Osteoblast (primary cell): ENCODE results near the gene CBX1. TPM values are rescaled to one million over a fixed set of nuclear protein-coding genes. Genes with fewer than 3 reads are reported as not detected.
A peak's percentile ranks its signal among the peaks of the same experiment; 100 is the strongest.

Source experiments
- DNase-seq: peaks from one replicate; pipeline ENCODE4 v3.0.0; 2011; ENCODE audit warnings: low spot score, mixed read lengths; ENCODE audit not compliant: insufficient read length; ENCODE audit errors: missing footprints
- H2AFZ ChIP-seq: 2 replicates; pipeline ENCODE4 v1.6.0; 2011; ENCODE audit warnings: mild to moderate bottlenecking, low read length
- H3K27ac ChIP-seq: 2 replicates; pipeline ENCODE4 v1.5.1; 2011; ENCODE audit warnings: mild to moderate bottlenecking, low read depth, low read length, moderate library complexity
- H3K27me3 ChIP-seq: 2 replicates; pipeline ENCODE4 v1.6.0; 2012; ENCODE audit warnings: mild to moderate bottlenecking, control low read depth, inconsistent platforms, low read length, moderate library complexity; ENCODE audit not compliant: insufficient read depth
- H3K36me3 ChIP-seq: 2 replicates; pipeline ENCODE4 v1.5.1; 2011; ENCODE audit warnings: mild to moderate bottlenecking, low read length, control low read depth, moderate library complexity; ENCODE audit not compliant: insufficient read depth
- H3K4me1 ChIP-seq: 2 replicates; pipeline ENCODE4 v1.5.1; 2011; ENCODE audit warnings: mild to moderate bottlenecking, low read length, control low read depth, moderate library complexity; ENCODE audit not compliant: insufficient read depth
- H3K4me2 ChIP-seq: 2 replicates; pipeline ENCODE4 v1.6.0; 2011; ENCODE audit warnings: mild to moderate bottlenecking, low read length; ENCODE audit not compliant: insufficient read depth
- H3K4me3 ChIP-seq: fragments of 200-600 bp; sonication (generic); 3 replicates; pipeline ENCODE4 v1.5.1; 2012; ENCODE audit warnings: mild to moderate bottlenecking, low read length, inconsistent platforms; ENCODE audit not compliant: insufficient read depth
- H3K79me2 ChIP-seq: 2 replicates; pipeline ENCODE4 v1.6.0; 2012; ENCODE audit warnings: mild to moderate bottlenecking, low read length, control low read depth, inconsistent platforms; ENCODE audit not compliant: insufficient read depth
- H3K9me3 ChIP-seq: 2 replicates; pipeline ENCODE4 v1.5.1; 2011; ENCODE audit warnings: low read depth, low read length, control low read depth
- H4K20me1 ChIP-seq: 2 replicates; pipeline ENCODE4 v1.6.0; 2012; ENCODE audit warnings: mild to moderate bottlenecking, low read length, control low read depth; ENCODE audit not compliant: insufficient read depth
- CTCF ChIP-seq: IDR thresholded peaks from 2 replicates; pipeline ENCODE4 v1.5.1; 2011; ENCODE audit warnings: mild to moderate bottlenecking, low read depth, low read length, moderate library complexity; ENCODE audit errors: extremely low read depth
- total RNA-seq: library from RNA; depleted of rRNA; stranded (reverse); fragments of >200 nt; gene quantifications from 2 replicates; pipeline ENCODE4 v1.2.3, GENCODE V29; 2012

CBX1 gene
- total RNA-seq, 1 donor = 30.0 TPM

- no peak for TF ChIP-seq CTCF
- no peak overlapping the region for H3K4me3 ChIP-seq
- no peaks in the 10 kb centered on the region for H3K27me3 ChIP-seq
- no peaks in the 10 kb centered on the region for H4K20me1 ChIP-seq
- no peak overlapping the region for H2AFZ ChIP-seq
- no peaks in the 10 kb centered on the region for H3K36me3 ChIP-seq
- H3K4me1 ChIP-seq = peaks cover 40% of the 10 kb centered on the region
- no peak for DNase-seq
- peaks cover 27% of the 10 kb centered on the region for H3K79me2 ChIP-seq
- peak overlapping the region; percentile 82 for H3K27ac ChIP-seq
- H3K4me2 ChIP-seq = peak overlapping the region; percentile 45
- H3K9me3 ChIP-seq = no peaks in the 10 kb centered on the region
Observed at GRCh38 chr17:48044851-48045250, 56.4 kb downstream of the CBX1 start.

- no peak overlapping the region for H3K27ac ChIP-seq
- peaks cover 19% of the 10 kb centered on the region for H3K79me2 ChIP-seq
- H4K20me1 ChIP-seq = no peaks in the 10 kb centered on the region
- H3K27me3 ChIP-seq = no peaks in the 10 kb centered on the region
- no peaks in the 10 kb centered on the region for H3K36me3 ChIP-seq
- no peak for TF ChIP-seq CTCF
- H3K9me3 ChIP-seq = no peaks in the 10 kb centered on the region
- no peak overlapping the region for H3K4me3 ChIP-seq
- no peak for DNase-seq
- no peak overlapping the region for H2AFZ ChIP-seq
- H3K4me2 ChIP-seq = no peak overlapping the region
- peaks cover 35% of the 10 kb centered on the region for H3K4me1 ChIP-seq
Observed at GRCh38 chr17:48043176-48043575, 58.1 kb downstream of the CBX1 start.

GRCh38 chr17:48038687-48039086 is 62.6 kb downstream of the CBX1 start:
- Histone ChIP-seq H3K4me3 (no peak overlapping the region), H3K79me2 (peaks cover 20% of the 10 kb centered on the region), H3K9me3 (no peaks in the 10 kb centered on the region), H3K27me3 (no peaks in the 10 kb centered on the region), H3K4me1 (peaks cover 22% of the 10 kb centered on the region), H4K20me1 (peaks cover 5% of the 10 kb centered on the region), H2AFZ (no peak overlapping the region), H3K4me2 (no peak overlapping the region), H3K36me3 (peaks cover 7% of the 10 kb centered on the region), H3K27ac (no peak overlapping the region)
- no peak for TF ChIP-seq CTCF
- peak; percentile 51 for DNase-seq

GRCh38 chr17:48037838-48038323 is 63.4 kb downstream of the CBX1 start:
- peaks cover 7% of the 10 kb centered on the region for H3K36me3 ChIP-seq
- H3K27me3 ChIP-seq = no peaks in the 10 kb centered on the region
- peak overlapping the region; percentile 58 for H3K27ac ChIP-seq
- no peaks in the 10 kb centered on the region for H3K9me3 ChIP-seq
- peak; percentile 79 for DNase-seq
- no peak for TF ChIP-seq CTCF
- H3K4me2 ChIP-seq = peak overlapping the region; percentile 79
- H3K79me2 ChIP-seq = peaks cover 20% of the 10 kb centered on the region
- peak overlapping the region; percentile 96 for H2AFZ ChIP-seq
- H4K20me1 ChIP-seq = peaks cover 5% of the 10 kb centered on the region
- H3K4me1 ChIP-seq = peaks cover 15% of the 10 kb centered on the region
- peak overlapping the region; percentile 92 for H3K4me3 ChIP-seq
